Right cardiac atrium (tissue), 5 donors: ENCODE measurements around the gene ZFP36L1. TPM values are rescaled to one million over a fixed set of nuclear protein-coding genes. Genes with fewer than 3 reads are reported as not detected.

ENCODE experiments used
- ATAC-seq, 2 donors: fragments of 200-7000 bp; cut with Tn5 transposase; one replicate each; pipeline versions ENCODE4 v1.8.0 to v1.9.1; 2020; ENCODE audit warnings: moderate library complexity in 2 of 2, mild to moderate bottlenecking in 1 of 2
- DNase-seq, 3 donors: peaks; one replicate each; pipeline ENCODE4 v3.0.0-alpha.2; 2020
- H3K27ac ChIP-seq: one replicate; pipeline ENCODE4 v1.5.1; 2013; ENCODE audit warnings: mild to moderate bottlenecking, low read length, control low read depth, moderate library complexity
- H3K27me3 ChIP-seq: one replicate; pipeline ENCODE4 v1.6.1; 2013; ENCODE audit not compliant: control insufficient read depth, insufficient read depth
- H3K4me1 ChIP-seq: one replicate; pipeline ENCODE4 v1.6.1; 2013; ENCODE audit warnings: low read length; ENCODE audit not compliant: control insufficient read depth, insufficient read depth
- H3K4me3 ChIP-seq: one replicate; pipeline ENCODE4 v1.5.1; 2013; ENCODE audit warnings: low read length, control low read depth
- H3K9me3 ChIP-seq: one replicate; pipeline ENCODE4 v1.6.1; 2013; ENCODE audit warnings: low read length; ENCODE audit not compliant: control insufficient read depth
- WGBS: extraction: QIAGEN DNeasy Blood & Tissue Kit; methylation state at CpG from one replicate; pipeline ENCODE4 v1.1.7; 2013; 5-methylcytosine and 5-hydroxymethylcytosine counted together
- intact Hi-C, 4 donors: fragments of 100-400 bp; cut with DNase I; formaldehyde crosslinking; loops; one replicate each; pipeline versions ENCODE4 v1.11.0 to v1.14.0; 2022 to 2023
- polyA plus RNA-seq: library from polyadenylated mRNA; stranded (reverse); fragments of 200-250 nt; gene quantifications from one replicate; pipeline ENCODE4 v1.2.3, GENCODE V29; 2013
- total RNA-seq, 4 donors: library from RNA; stranded (reverse); fragmentation: NEBNext Ultra II Directional; extraction: Animal tissue kit (Norgen Biotek cat#: 25700); gene quantifications; one replicate each; pipeline ENCODE4 v1.2.1, GENCODE V29; 2021
- donor health status: healthy with polysubstance abuse.
- donor health status: DM: no; HTN: yes; CAD: no.
- donor health status: DM: no; HTN: no; CAD: no.
- donor health status: DM: no; HTN: yes; CAD: no; lungs with severe emphysema.
- donor health status: DM: yes; HTN: yes; CAD: no.

The ZFP36L1 gene
- total and polyA plus RNA-seq, 5 donors = 45.2 to 132 (median 111) TPM

GRCh38 chr14:68816183-68816942, 23.5 kb upstream of the ZFP36L1 start:
- intact Hi-C loops = loop anchor here (5.0 kb wide), 2 partner anchors 569 to 874 kb away; no protein-coding TSS in a partner anchor
- 2% methylated on average over 82 of the region's 82 CpGs for WGBS
- no peaks in the 10 kb centered on the region for H3K9me3 ChIP-seq
- peak overlapping the region; percentile 91 for H3K27ac ChIP-seq
- peak; percentile 91 to 97 (median 97) for DNase-seq
- no peaks in the 10 kb centered on the region for H3K27me3 ChIP-seq
- H3K4me1 ChIP-seq = peaks cover 20% of the 10 kb centered on the region
- H3K4me3 ChIP-seq = peak overlapping the region; percentile 18
- peak; percentile 92 to 94 for ATAC-seq

- DNase-seq (peak in 1 of 3 donors; percentile 79), ATAC-seq (peak in 1 of 2 donors; percentile 1)
- H3K4me1 ChIP-seq = peaks cover 20% of the 10 kb centered on the region
Measured at GRCh38 chr14:68815298-68816182, 22.7 kb upstream of the ZFP36L1 start.

DNA sequence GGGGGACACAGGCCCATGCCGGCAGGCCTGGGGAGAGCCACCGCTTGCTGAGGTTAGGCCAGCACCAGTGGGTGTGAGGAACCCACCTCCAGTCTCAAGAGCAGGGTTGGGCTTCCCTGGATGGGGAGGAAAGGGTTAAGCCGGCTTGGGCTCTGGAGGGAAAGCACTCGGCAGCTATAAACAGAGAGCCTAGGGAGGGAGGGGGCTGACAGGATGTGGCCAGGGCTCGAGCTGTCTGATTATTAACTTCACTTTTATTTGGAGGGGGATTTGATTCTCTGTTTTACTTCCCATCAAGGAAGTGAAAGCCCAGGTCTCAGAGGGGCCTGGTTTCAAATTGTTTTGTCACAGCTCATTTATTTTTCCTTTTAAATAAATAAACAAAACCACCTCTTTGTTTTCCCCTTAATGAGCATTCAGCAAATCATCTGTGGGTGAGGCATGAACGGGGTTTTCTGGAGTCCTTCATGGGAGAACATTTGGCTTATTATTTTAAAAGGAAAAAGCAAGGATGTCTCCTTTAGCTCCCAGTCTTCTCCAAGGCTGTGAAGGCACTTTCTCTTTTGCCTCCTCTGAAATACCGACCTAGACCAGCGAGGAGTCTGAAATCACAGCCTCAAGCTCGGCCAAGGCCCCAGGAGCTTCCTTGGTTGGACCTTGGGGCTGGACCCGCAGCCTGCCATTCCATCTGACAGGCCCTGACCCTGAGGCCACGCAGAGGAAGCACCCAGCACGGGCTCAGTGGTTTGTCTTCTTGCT, 21.9 kb upstream of the ZFP36L1 start:
- ATAC-seq (peak; percentile 17 to 21), DNase-seq (peak in 2 of 3 donors; percentile 76 to 80)
- peak overlapping the region; percentile 98 for H3K27ac ChIP-seq
- H3K27me3 ChIP-seq = no peaks in the 10 kb centered on the region
- intact Hi-C loops = loop anchor here (5.0 kb wide), 3 partner anchors 422 to 872 kb away; no protein-coding TSS in a partner anchor
- peaks cover 20% of the 10 kb centered on the region for H3K4me1 ChIP-seq
- 13% methylated on average over 12 of the region's 12 CpGs for WGBS
- H3K4me3 ChIP-seq = no peak overlapping the region
- no peaks in the 10 kb centered on the region for H3K9me3 ChIP-seq

More at GRCh38 chr14:68815298-68816182, 22.7 kb upstream of the ZFP36L1 start:
- no peaks in the 10 kb centered on the region for H3K27me3 ChIP-seq
- intact Hi-C loops = loop anchor here (5.0 kb wide), 2 partner anchors 568 to 873 kb away; no protein-coding TSS in a partner anchor
- no peaks in the 10 kb centered on the region for H3K9me3 ChIP-seq
- H3K4me3 ChIP-seq = no peak overlapping the region
- 79% methylated on average over 16 of the region's 16 CpGs for WGBS
- peak overlapping the region; percentile 91 for H3K27ac ChIP-seq

GRCh38 chr14:68814238-68814538, 21.3 kb upstream of the ZFP36L1 start:
- intact Hi-C loops = loop anchor here in 1 of 4 donors (5.0 kb wide), 1 partner anchor 422 kb away; no protein-coding TSS in a partner anchor

GRCh38 chr14:68813318-68813838, 20.5 kb upstream of the ZFP36L1 start:
- WGBS = 71% methylated on average over 5 of the region's 5 CpGs
- Histone ChIP-seq H3K9me3 (no peaks in the 10 kb centered on the region), H3K27me3 (no peaks in the 10 kb centered on the region), H3K4me1 (peaks cover 20% of the 10 kb centered on the region), H3K27ac (peak overlapping the region; percentile 98), H3K4me3 (no peak overlapping the region)
- ATAC-seq (no peak), DNase-seq (no peak)
- intact Hi-C loops = loop anchor here in 1 of 4 donors (5.0 kb wide), 1 partner anchor 421 kb away; no protein-coding TSS in a partner anchor

More at GRCh38 chr14:68814238-68814538, 21.3 kb upstream of the ZFP36L1 start:
- H3K27ac ChIP-seq = peak overlapping the region; percentile 98
- DNase-seq (no peak), ATAC-seq (no peak)
- no peaks in the 10 kb centered on the region for H3K27me3 ChIP-seq
- peaks cover 20% of the 10 kb centered on the region for H3K4me1 ChIP-seq
- H3K4me3 ChIP-seq = no peak overlapping the region
- no peaks in the 10 kb centered on the region for H3K9me3 ChIP-seq
- 24% methylated on average over 2 of the region's 2 CpGs for WGBS

DNA sequence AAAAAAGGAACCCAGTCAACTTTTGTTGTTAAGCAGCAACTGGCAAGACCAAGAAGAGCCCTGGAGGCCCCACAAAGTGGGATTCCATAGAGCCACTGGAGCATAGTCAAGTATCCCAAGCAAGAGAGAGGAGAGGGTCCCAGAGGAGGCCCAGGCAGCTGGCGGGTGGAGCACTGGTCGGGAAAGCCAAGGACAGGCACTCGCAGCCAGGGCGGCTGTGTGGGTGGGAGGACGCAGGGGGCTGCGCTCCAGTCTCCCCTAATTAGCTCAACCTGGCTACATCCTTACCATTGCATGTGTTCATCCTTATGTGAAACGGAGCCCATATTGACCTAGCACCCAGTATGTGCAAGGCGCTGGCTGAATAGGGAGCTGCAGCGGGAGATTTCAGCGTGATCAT, 18.3 kb upstream of the ZFP36L1 start:
- Histone ChIP-seq H3K27ac (no peak overlapping the region), H3K4me1 (peaks cover 24% of the 10 kb centered on the region), H3K27me3 (no peaks in the 10 kb centered on the region), H3K4me3 (no peak overlapping the region), H3K9me3 (no peaks in the 10 kb centered on the region)
- ATAC-seq (no peak), DNase-seq (no peak)
- 80% methylated on average over 10 of the region's 10 CpGs for WGBS
- intact Hi-C loops = loop anchor here in 1 of 4 donors (5.0 kb wide), 1 partner anchor 419 kb away; no protein-coding TSS in a partner anchor

- intact Hi-C loops = loop anchor here in 1 of 4 donors (5.0 kb wide), 1 partner anchor 418 kb away; no protein-coding TSS in a partner anchor
- H3K27me3 ChIP-seq = no peaks in the 10 kb centered on the region
- H3K4me1 ChIP-seq = peaks cover 20% of the 10 kb centered on the region
- H3K4me3 ChIP-seq = no peak overlapping the region
- WGBS = 95% methylated on average over 8 of the region's 8 CpGs
- no peak for ATAC-seq
- no peak overlapping the region for H3K27ac ChIP-seq
- DNase-seq = no peak
- no peaks in the 10 kb centered on the region for H3K9me3 ChIP-seq
Measured at GRCh38 chr14:68810173-68811153, 17.6 kb upstream of the ZFP36L1 start.

DNA sequence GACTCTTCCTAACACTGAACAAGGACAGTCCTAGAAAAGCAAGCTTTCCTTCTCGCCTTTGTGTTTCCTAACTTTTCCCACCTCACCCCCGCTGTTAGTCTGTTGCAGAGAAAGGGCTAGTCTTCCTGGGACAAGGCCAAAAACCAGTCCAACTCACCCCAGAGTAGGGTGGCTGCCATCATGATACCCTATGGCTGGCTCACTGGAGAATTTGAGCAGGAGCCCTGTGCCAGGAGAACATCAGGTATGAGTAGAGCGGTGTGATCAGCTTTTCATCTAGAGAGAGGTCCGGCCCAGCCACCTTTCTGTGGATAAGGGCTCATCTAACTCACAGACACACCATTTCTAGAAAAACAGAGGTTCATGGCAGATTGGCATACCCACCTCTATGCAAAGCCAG, 16.7 kb upstream of the ZFP36L1 start:
- no peaks in the 10 kb centered on the region for H3K9me3 ChIP-seq
- no peak overlapping the region for H3K4me3 ChIP-seq
- peaks cover 18% of the 10 kb centered on the region for H3K4me1 ChIP-seq
- ATAC-seq = no peak
- intact Hi-C loops = no loop called here
- DNase-seq = no peak
- no peak overlapping the region for H3K27ac ChIP-seq
- no peaks in the 10 kb centered on the region for H3K27me3 ChIP-seq
- 97% methylated on average over 4 of the region's 4 CpGs for WGBS

GRCh38 chr14:68808696-68809480, 16.0 kb upstream of the ZFP36L1 start:
- intact Hi-C loops = no loop called here
- DNase-seq = no peak
- 78% methylated on average over 7 of the region's 7 CpGs for WGBS
- H3K27me3 ChIP-seq = no peaks in the 10 kb centered on the region
- H3K9me3 ChIP-seq = no peaks in the 10 kb centered on the region
- no peak for ATAC-seq
- no peak overlapping the region for H3K4me3 ChIP-seq
- H3K4me1 ChIP-seq = peaks cover 13% of the 10 kb centered on the region
- no peak overlapping the region for H3K27ac ChIP-seq
